Mesenteric fat pad (tissue), 1 donor: ENCODE results near the gene SLC4A4. TPM values are rescaled to one million over a fixed set of nuclear protein-coding genes. Genes with fewer than 3 reads are reported as not detected.

ENCODE experiments used
- DNase-seq: peaks from one replicate; pipeline ENCODE4 v3.0.0-alpha.2; 2020; ENCODE audit warnings: low spot score
- total RNA-seq: library from RNA; stranded (reverse); fragmentation: NEBNext Ultra II Directional; extraction: Animal tissue kit (Norgen Biotek cat#: 25700); gene quantifications from one replicate; pipeline ENCODE4 v1.2.1, GENCODE V29; 2021
- donor health status: DM: yes; HTN: yes; CAD: no.

The SLC4A4 gene
- total RNA-seq, 1 donor from 2014 or later, result 5.5 TPM

GRCh38 chr4:71537551-71538065 is 198.8 kb downstream of the SLC4A4 start:
- no peak for DNase-seq

GRCh38 chr4:71538528-71538927 is 199.7 kb downstream of the SLC4A4 start:
- DNase-seq, result no peak

DNA sequence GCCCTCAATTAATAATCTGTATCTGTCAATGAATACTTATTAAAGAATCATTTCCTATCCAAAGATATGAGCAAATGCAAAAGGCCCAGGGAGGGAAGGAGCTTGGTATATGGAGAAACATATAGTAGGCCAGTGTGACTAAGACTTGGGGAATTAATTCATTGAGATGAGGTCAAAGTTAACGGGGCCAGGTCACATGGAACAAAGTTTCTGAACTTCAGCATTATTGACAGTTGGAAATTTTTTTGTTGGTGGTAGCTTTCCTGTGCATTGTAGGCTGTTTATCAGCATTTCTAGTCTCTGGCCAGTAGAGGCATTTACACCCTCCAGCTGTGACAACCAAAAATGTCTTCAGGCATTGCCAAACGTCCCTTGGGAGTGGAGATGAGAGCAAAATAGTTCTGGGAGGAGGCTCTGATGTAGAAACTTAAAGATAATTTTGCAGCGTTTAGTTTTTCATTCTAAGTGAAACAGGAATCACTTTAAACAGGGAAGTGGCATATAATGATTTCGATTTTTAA is 202.0 kb downstream of the SLC4A4 start:
- DNase-seq, result no peak

DNA sequence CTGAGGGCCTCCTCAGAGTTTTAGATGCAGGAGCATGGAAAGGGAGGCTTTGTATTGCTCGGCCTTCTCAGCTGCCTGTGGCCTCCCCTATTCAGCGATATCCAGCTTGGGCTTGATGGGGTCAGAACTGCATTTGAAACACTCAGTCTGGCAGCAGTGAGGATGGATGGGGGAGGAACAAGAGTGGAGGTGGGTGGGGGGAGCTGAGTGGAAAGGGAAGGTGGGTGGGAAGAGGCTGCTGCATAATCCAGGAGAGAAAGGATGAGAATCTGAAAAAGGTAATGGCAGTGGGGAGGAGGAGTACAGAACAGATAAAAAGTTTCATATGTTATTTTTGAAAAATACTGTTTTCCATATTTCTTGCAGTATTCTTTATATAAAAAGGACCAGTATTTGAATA is 202.7 kb downstream of the SLC4A4 start:
- DNase-seq, result no peak

DNA sequence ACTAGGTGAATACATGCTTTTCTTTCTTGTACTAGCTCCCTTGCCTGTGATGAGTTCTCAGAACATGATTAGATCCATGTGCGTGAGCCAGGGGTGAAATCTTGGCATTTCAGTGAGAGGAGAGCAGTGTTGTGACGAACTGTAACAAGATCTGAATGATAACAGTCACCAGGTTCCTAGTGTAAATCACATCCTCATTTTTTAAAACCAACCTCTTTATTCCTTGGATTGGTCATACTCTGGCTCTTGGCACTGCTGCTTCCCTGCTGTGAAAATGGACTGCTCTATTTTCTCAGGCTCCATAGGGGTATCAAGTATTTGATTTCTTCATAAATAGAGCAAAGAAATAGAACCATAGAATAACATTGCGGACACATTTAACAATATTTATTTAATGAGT is 206.3 kb downstream of the SLC4A4 start:
- no peak for DNase-seq

- DNase-seq, result no peak
Measured at GRCh38 chr4:71549516-71550160, 210.8 kb downstream of the SLC4A4 start.

DNA sequence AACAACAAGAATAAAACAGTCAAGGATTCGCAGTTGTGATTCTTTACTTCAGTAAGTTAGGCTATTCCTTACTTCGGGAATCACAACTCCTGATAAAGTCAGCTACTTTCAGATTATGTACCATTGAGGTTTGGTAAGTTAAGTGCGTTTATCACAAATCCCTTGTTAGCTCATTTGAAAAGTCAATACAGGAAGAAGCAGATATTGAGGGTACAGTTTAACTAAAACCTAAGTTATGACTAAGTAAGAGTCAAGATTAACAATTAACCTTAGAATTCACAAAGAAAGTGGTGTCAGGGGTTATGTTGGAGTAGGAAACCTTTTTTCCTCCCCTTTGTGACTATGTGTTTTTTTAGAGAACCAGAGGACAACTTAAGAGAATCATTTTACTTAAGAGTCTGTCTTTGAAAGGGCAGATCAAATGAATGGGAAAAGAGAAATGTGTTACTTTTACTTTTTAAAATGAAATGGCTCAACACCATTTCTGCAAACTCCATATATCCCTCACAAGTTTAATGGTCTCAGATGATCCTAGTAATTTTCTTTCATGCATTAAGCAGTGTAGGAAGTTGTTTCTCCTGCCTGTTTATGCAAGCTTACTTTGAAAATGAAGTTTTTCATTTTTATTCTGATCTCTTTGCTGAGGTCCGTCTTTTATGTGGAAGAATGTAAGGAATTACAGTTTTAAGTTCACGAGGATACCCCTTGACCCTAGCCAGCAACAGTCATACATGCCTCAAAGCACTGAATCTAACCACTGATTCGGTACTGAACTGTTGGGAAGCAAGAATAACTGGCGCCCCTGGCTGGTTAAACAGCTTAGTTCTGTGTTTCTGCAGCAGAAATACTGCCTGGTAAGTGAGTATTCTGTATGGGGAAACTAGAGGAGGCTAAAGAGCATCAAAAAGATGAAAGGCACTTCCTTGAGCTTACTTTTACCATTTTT is 211.7 kb downstream of the SLC4A4 start:
- no peak for DNase-seq

GRCh38 chr4:71553605-71554004 is 214.8 kb downstream of the SLC4A4 start:
- DNase-seq, result no peak

DNA sequence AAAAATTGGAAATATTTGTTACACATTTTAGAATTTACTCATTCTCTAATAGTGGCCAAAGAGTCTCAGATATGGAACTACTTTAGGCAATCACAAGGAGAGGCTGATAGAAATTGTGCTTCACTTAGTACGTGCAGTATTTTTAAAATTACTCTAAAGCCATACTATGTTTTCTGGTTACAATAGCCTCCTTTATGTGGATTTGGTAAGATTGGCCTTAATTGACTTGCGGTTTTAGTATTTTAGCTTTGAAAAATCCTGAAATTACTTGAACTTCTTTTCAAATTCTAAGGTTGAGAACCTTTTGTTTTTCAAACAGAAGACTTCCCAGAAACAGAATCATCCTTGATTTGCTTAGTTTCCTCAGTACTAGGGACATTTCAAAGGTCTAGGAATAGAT is 215.2 kb downstream of the SLC4A4 start:
- DNase-seq, result no peak

DNA sequence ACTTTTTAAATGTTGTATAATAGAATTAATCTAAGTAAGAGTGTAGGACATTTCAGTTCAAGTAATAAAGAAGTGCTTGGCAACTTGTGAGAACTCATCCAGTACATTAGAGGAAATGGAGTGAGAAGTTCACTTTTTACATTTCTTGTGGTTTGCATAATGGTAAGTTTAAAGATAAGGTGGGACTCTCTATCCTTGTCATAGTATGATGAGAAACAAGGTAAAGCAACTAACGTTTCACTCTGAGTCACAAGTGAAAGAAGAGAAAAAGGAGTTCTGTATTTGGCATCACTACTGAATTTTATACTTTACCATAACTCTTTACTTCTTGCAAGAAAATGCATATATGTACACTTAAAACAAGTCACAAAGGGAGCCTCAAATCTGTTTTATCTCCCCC is 219.4 kb downstream of the SLC4A4 start:
- DNase-seq, result no peak

DNA sequence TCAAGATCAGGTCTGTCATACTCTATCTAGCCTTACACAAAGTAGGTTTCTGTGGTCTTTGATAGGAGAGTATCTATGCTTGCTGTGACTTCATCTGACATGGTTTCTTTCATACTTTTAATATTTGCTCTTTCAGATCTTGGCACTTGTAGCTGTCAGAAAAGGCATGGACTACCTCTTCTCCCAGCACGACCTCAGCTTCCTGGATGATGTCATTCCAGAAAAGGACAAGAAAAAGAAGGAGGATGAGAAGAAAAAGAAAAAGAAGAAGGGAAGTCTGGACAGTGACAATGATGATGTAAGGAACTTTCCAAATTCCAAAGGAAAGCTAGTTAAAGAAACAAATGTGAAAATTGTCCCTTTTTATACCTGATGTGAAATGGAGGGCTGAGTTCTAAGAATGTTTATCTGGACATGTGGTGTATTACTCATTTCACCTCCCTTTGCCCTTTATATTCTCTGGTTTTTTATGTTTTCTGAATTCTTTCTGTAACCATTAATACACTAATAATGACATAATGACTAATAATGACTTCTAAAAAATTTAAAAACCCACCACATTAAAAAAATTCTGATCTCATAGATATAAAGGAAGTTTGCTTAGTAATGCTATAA is 221.2 kb downstream of the SLC4A4 start:
- DNase-seq, result no peak

DNA sequence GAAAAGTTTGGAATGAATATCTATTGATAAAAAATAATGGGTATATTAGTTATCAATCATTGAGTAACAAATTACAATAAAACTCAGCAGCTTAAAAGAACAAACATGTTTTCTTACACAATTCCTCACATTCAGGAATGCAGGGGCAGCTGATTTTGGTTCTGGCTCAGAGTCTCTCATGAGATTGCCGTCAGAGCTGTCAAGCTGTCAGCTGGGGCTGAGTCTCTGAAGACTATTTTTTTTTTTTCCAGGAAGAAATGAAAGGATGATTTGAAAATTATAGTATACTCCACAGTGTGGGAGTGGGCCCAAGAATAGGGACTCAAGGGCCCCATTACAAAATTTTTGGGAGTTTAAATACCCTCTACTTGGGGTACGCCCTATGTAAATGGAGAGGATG is 226.0 kb downstream of the SLC4A4 start:
- no peak for DNase-seq

- DNase-seq, result no peak
Measured at GRCh38 chr4:71566856-71567255, 228.0 kb downstream of the SLC4A4 start.

DNA sequence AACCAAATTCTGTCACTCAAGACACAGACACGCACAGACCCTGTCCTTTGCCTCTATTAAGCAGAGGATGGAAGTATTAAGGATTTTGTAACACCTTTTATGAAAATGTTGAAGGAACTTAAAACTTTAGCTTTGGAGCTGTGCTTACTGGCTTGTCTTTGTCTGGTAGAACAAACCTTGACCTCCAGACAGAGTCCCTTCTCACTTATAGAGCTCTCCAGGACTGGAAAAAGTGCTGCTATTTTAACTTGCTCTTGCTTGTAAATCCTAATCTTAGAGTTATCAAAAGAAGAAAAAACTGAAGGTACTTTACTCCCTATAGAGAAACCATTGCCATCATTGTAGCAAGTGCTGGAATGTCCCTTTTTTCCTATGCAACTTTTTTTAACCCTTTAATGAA is 229.3 kb downstream of the SLC4A4 start:
- DNase-seq, result no peak

DNA sequence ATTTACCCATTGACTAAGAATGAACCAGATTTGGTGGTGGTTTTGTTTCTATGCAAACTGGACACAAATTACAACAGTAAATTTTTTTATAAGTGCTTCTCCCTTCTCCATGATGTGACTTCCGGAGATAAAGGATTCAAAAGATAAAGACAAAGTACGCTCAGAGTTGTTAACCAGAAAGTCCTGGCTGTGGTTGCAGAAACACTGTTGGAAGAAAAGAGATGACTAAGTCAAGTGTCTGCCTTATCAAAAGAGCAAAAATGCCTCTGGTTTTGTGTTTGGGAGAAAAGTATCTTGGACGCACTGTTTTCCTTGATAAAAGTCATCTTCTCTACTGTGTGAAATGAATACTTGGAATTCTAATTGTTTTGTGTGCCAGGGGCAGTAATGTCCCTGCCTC is 231.7 kb downstream of the SLC4A4 start:
- DNase-seq, result no peak

DNA sequence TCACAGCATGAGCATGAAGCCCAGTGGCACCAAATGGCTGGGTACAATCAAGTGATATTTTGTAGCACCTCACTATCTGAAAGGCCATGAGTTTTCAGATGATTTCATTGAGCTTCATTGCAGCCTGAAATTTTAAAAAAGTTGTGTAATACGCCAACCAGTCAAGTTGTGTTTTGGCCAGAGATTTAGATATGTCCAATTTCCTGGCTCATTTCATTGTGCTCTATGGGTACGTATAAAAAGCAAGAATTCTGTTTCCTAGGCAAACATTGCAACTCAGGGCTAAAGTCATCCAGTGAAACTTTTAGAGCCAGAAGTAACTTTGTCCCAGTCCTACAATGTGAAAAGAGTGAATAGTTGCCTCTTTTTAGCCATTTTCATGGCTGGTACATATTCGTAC is 232.5 kb downstream of the SLC4A4 start:
- no peak for DNase-seq

- DNase-seq, result no peak
Measured at GRCh38 chr4:71583971-71584370, 245.2 kb downstream of the SLC4A4 start.

GRCh38 chr4:71584585-71584984 is 245.8 kb downstream of the SLC4A4 start:
- DNase-seq, result no peak

DNA sequence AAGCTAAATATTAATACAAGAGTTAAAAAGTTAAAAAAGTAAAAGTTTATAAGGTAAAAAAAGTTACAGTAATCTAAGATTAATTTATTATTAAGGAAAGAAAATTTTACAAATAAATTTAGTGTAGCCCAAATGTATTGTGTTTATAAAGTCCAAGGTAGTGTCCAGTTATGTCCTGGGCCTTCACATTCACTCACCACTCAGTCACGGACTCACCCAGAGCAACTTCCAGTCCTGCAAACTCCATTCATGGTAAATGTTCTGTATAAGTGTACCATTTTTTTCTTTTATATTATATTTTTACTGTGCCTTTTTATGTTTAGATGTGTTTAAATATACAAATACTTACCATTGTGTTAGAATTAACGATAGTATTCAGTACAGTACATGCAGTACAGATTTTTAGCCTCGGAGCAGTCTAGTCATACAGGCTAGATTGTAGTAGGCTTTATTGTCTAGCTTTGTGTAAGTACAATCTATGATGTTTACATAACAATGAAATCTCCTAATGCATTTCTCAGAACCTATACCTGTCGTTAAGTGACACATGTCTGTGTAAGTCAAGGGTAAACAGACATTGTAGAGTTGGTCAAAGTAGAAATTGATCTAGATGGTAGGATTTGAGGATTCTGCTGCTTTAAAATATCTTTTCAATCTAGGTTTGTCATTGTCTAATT is 247.4 kb downstream of the SLC4A4 start:
- DNase-seq, result no peak

DNA sequence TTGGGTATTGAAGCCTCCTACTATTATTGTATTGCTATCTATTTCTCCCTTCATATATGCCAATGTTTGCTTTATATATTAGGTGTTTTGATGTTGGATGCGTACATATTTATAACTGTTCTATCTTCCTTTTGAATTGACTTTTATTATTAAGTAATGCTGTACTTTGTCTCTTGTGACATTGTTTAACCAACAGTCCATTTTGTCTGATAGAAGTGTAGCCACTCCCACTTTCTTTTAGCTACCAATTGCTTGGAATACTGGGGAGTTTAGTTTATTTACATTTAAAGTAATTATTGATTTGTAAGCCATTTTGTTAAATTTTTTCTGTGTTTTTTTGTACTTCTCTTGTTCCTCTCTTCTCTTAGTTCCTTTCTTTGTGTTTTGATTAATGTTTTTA is 249.2 kb downstream of the SLC4A4 start:
- DNase-seq, result no peak

DNA sequence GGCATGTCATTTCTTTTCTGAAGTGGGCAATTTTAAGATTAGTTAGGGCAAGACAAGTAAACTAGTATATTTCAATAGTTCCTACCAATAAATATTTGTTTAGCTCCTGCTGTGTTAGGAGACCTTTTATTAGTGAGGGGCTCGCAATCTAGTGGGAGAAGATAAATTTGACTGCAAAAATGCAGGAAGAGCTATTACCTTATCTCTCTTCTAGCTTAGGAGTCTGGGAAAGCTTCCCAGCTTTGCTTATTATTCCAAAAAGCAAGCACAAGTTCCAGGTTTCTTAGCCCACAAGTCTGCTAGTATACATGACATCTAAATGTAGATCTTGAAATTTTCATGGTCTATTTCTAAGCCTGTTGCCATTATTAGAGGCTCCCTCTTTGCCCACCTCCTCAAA is 254.0 kb downstream of the SLC4A4 start:
- no peak for DNase-seq
